Neural progenitor cell (in vitro differentiated cells): Measurements from ENCODE around the gene PARP11. TPM values are rescaled to one million over a fixed set of nuclear protein-coding genes. Genes with fewer than 3 reads are reported as not detected.

Experiments used
- DNase-seq: peaks from one replicate; pipeline ENCODE4 v3.0.0-alpha.2; 2016; ENCODE audit warnings: low spot score
- H2AFZ ChIP-seq: fragments of 200-600 bp; sonication (generic); replicated peaks from 2 replicates; pipeline ENCODE4 v1.6.1; 2016; ENCODE audit warnings: antibody characterized with exemption
- H3F3A ChIP-seq: fragments of 200-600 bp; sonication (generic); 2 replicates; pipeline ENCODE4 v1.6.1; 2016; ENCODE audit warnings: antibody characterized with exemption, low read depth
- H3K27ac ChIP-seq: fragments of 200-600 bp; sonication (generic); 2 replicates; pipeline ENCODE4 v1.5.1; 2016; ENCODE audit warnings: mild to moderate bottlenecking
- H3K27me3 ChIP-seq: fragments of 200-600 bp; sonication (generic); 2 replicates; pipeline ENCODE4 v1.6.1; 2016; ENCODE audit warnings: mild to moderate bottlenecking, moderate library complexity
- H3K36me3 ChIP-seq: fragments of 200-600 bp; sonication (generic); 2 replicates; pipeline ENCODE4 v1.5.1; 2016
- H3K4me1 ChIP-seq: fragments of 200-600 bp; sonication (generic); 2 replicates; pipeline ENCODE4 v1.6.1; 2016; ENCODE audit warnings: mixed run types
- H3K4me2 ChIP-seq: fragments of 200-600 bp; sonication (generic); 2 replicates; pipeline ENCODE4 v1.6.1; 2016
- H3K4me3 ChIP-seq: fragments of 200-600 bp; sonication (generic); 2 replicates; pipeline ENCODE4 v1.5.1; 2016
- H3K79me2 ChIP-seq: fragments of 200-600 bp; sonication (generic); 2 replicates; pipeline ENCODE4 v1.6.1; 2016; ENCODE audit warnings: low read depth
- H3K9ac ChIP-seq: fragments of 200-600 bp; sonication (generic); 2 replicates; pipeline ENCODE4 v1.6.1; 2016
- H3K9me3 ChIP-seq: fragments of 200-600 bp; sonication (generic); 2 replicates; pipeline ENCODE4 v1.5.1; 2016; ENCODE audit warnings: low read depth
- H4K20me1 ChIP-seq: fragments of 200-600 bp; sonication (generic); 2 replicates; pipeline ENCODE4 v1.6.1; 2016; ENCODE audit warnings: low read depth
- H3K27ac Mint-ChIP-seq: 3 replicates; pipeline ENCODE4 v1.8.0; 2021; ENCODE audit warnings: mixed read lengths
- H3K27me3 Mint-ChIP-seq: 2 replicates; pipeline ENCODE4 v1.8.0; 2022; ENCODE audit warnings: low read depth, mild to moderate bottlenecking, inconsistent platforms, moderate library complexity, mixed read lengths; ENCODE audit not compliant: insufficient read depth
- H3K36me3 Mint-ChIP-seq: 3 replicates; pipeline ENCODE4 v1.8.0; 2021; ENCODE audit warnings: mixed read lengths
- H3K4me1 Mint-ChIP-seq: 3 replicates; pipeline ENCODE4 v1.8.0; 2021; ENCODE audit warnings: mixed read lengths
- H3K4me3 Mint-ChIP-seq: 3 replicates; pipeline ENCODE4 v1.8.0; 2021; ENCODE audit warnings: mild to moderate bottlenecking, moderate library complexity, mixed read lengths
- H3K9me3 Mint-ChIP-seq: 3 replicates; pipeline ENCODE4 v1.8.0; 2020; ENCODE audit warnings: mixed read lengths
- EZH2 ChIP-seq: fragments of 200-600 bp; sonication (generic); IDR thresholded peaks from 2 replicates; pipeline ENCODE4 v1.6.1; 2017; ENCODE audit warnings: antibody characterized with exemption, mild to moderate bottlenecking, moderate library complexity
- EZH2phosphoT487 ChIP-seq: fragments of 200-600 bp; sonication (generic); IDR thresholded peaks from 2 replicates; pipeline ENCODE4 v1.6.1; 2017; ENCODE audit warnings: antibody characterized with exemption
- total RNA-seq: library from RNA; depleted of rRNA; stranded (reverse); fragments of >200 nt; gene quantifications from 2 replicates; pipeline ENCODE4 v1.2.3, GENCODE V29; 2015; ENCODE audit warnings: low replicate concordance
- TF ChIP-seq, protein P1 (sequence below): fragments of 200-600 bp; sonication (generic); IDR thresholded peaks from 2 replicates; pipeline ENCODE4 v1.5.1; 2017; ENCODE audit warnings: antibody characterized with exemption, mild to moderate bottlenecking

PARP11 gene
- total RNA-seq, 1 donor from 2014 or later: 12.2 TPM

GRCh38 chr12:3892631-3893030, 19.4 kb upstream of the PARP11 start:
- Mint-ChIP-seq H3K4me3 (no peak overlapping the region), H3K4me1 (peaks cover 22% of the 10 kb centered on the region), H3K9me3 (no peaks in the 10 kb centered on the region), H3K36me3 (no peaks in the 10 kb centered on the region), H3K27ac (no peak overlapping the region), H3K27me3 (peaks cover 4% of the 10 kb centered on the region)
- Histone ChIP-seq H3K9ac (no peak overlapping the region), H3K4me3 (no peak overlapping the region), H4K20me1 (no peaks in the 10 kb centered on the region), H2AFZ (no peak overlapping the region), H3K27ac (no peak overlapping the region), H3K4me2 (no peak overlapping the region), H3K27me3 (no peaks in the 10 kb centered on the region), H3F3A (peaks cover 12% of the 10 kb centered on the region), H3K79me2 (no peaks in the 10 kb centered on the region), H3K36me3 (no peaks in the 10 kb centered on the region), H3K9me3 (no peaks in the 10 kb centered on the region), H3K4me1 (peaks cover 17% of the 10 kb centered on the region)
- no peak for DNase-seq
- TF ChIP-seq, protein P1, sequence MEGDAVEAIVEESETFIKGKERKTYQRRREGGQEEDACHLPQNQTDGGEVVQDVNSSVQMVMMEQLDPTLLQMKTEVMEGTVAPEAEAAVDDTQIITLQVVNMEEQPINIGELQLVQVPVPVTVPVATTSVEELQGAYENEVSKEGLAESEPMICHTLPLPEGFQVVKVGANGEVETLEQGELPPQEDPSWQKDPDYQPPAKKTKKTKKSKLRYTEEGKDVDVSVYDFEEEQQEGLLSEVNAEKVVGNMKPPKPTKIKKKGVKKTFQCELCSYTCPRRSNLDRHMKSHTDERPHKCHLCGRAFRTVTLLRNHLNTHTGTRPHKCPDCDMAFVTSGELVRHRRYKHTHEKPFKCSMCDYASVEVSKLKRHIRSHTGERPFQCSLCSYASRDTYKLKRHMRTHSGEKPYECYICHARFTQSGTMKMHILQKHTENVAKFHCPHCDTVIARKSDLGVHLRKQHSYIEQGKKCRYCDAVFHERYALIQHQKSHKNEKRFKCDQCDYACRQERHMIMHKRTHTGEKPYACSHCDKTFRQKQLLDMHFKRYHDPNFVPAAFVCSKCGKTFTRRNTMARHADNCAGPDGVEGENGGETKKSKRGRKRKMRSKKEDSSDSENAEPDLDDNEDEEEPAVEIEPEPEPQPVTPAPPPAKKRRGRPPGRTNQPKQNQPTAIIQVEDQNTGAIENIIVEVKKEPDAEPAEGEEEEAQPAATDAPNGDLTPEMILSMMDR: no peak

- H3K4me3 ChIP-seq: no peak overlapping the region
- DNase-seq: no peak
- Mint-ChIP-seq H3K4me3 (no peak overlapping the region), H3K9me3 (no peaks in the 10 kb centered on the region), H3K4me1 (peaks cover 14% of the 10 kb centered on the region), H3K27me3 (peaks cover 4% of the 10 kb centered on the region), H3K36me3 (no peaks in the 10 kb centered on the region), H3K27ac (no peak overlapping the region)
- H3K9ac ChIP-seq: no peak overlapping the region
- H2AFZ ChIP-seq: no peak overlapping the region
- H3K27me3 ChIP-seq: no peaks in the 10 kb centered on the region
- H3K4me1 ChIP-seq: peaks cover 2% of the 10 kb centered on the region
- H3K27ac ChIP-seq: no peak overlapping the region
- H3K36me3 ChIP-seq: no peaks in the 10 kb centered on the region
- no peaks in the 10 kb centered on the region for H3K79me2 ChIP-seq
- H4K20me1 ChIP-seq: no peaks in the 10 kb centered on the region
- TF ChIP-seq EZH2phosphoT487 (no peak), EZH2 (no peak)
- TF ChIP-seq, protein P1: no peak
- H3K9me3 ChIP-seq: no peaks in the 10 kb centered on the region
- H3F3A ChIP-seq: no peaks in the 10 kb centered on the region
- H3K4me2 ChIP-seq: no peak overlapping the region
Measured at GRCh38 chr12:3891201-3891600, 18.0 kb upstream of the PARP11 start.

GRCh38 chr12:3888659-3889058, 15.5 kb upstream of the PARP11 start:
- no peak overlapping the region for H3K4me2 ChIP-seq
- no peak for DNase-seq
- H4K20me1 ChIP-seq: no peaks in the 10 kb centered on the region
- H3K27ac ChIP-seq: no peak overlapping the region
- no peaks in the 10 kb centered on the region for H3K9me3 Mint-ChIP-seq
- H3K9ac ChIP-seq: no peak overlapping the region
- no peaks in the 10 kb centered on the region for H3K79me2 ChIP-seq
- peaks cover 5% of the 10 kb centered on the region for H3K27me3 Mint-ChIP-seq
- no peak overlapping the region for H2AFZ ChIP-seq
- H3K36me3 ChIP-seq: no peaks in the 10 kb centered on the region
- no peak overlapping the region for H3K4me3 ChIP-seq
- no peak overlapping the region for H3K27ac Mint-ChIP-seq
- H3K36me3 Mint-ChIP-seq: no peaks in the 10 kb centered on the region
- H3K27me3 ChIP-seq: no peaks in the 10 kb centered on the region
- H3K9me3 ChIP-seq: no peaks in the 10 kb centered on the region
- H3K4me1 Mint-ChIP-seq: peaks cover 27% of the 10 kb centered on the region
- H3K4me3 Mint-ChIP-seq: no peak overlapping the region
- H3K4me1 ChIP-seq: peaks cover 6% of the 10 kb centered on the region
- no peaks in the 10 kb centered on the region for H3F3A ChIP-seq
- no peak for TF ChIP-seq EZH2phosphoT487
- TF ChIP-seq EZH2: no peak
- TF ChIP-seq, protein P1: no peak
